Measurements from ENCODE around the gene HSPB8. TPM values are rescaled to one million over a fixed set of nuclear protein-coding genes. Genes with fewer than 3 reads are reported as not detected.
A peak's percentile ranks its signal among the peaks of the same experiment; 100 is the strongest.

Gene HSPB8
- total RNA-seq, 1 donor = 2.9 TPM

- Histone ChIP-seq H3K27me3 (ENCODE audit: insufficient read depth, low read length) (no peaks in the 10 kb centered on the region), H4K20me1 (ENCODE audit: insufficient read depth, low read length) (no peaks in the 10 kb centered on the region), H3K4me1 (ENCODE audit: insufficient read depth, low read length) (peaks cover 30% of the 10 kb centered on the region), H3K36me3 (ENCODE audit: insufficient read depth, low read length) (no peaks in the 10 kb centered on the region), H3K27ac (ENCODE audit: low read depth, low read length) (peak overlapping the region; percentile 79), H3K4me3 (ENCODE audit: insufficient read depth, low read length) (peak overlapping the region; percentile 67), H3K79me2 (ENCODE audit: insufficient read depth, low read length) (peaks cover 11% of the 10 kb centered on the region), H3K9me3 (ENCODE audit: low read depth, low read length) (no peaks in the 10 kb centered on the region), H2AFZ (ENCODE audit: low read length) (peak overlapping the region; percentile 87), H3K4me2 (ENCODE audit: insufficient read depth, low read length) (peak overlapping the region; percentile 88)
- DNase-seq (ENCODE audit: insufficient read length, low spot score, missing footprints) = peak; percentile 92
- no peak for TF ChIP-seq CTCF (IDR thresholded peaks at IDR 0.05; ENCODE audit: extremely low read depth, low read depth, low read length)
Observed at GRCh38 chr12:119176267-119177055, 2.3 kb upstream of the HSPB8 start.

- H3K27ac ChIP-seq (ENCODE audit: low read depth, low read length) = peak overlapping the region; percentile 79
- H3K4me2 ChIP-seq (ENCODE audit: insufficient read depth, low read length) = peak overlapping the region; percentile 88
Observed at GRCh38 chr12:119177056-119177325, 1.7 kb upstream of the HSPB8 start.

GRCh38 chr12:119177724-119178380 is 879 bp upstream of the HSPB8 start:
- no peak for DNase-seq (ENCODE audit: insufficient read length, low spot score, missing footprints)
- no peak for TF ChIP-seq CTCF (IDR thresholded peaks at IDR 0.05; ENCODE audit: extremely low read depth, low read depth, low read length)
- H3K4me1 ChIP-seq (ENCODE audit: insufficient read depth, low read length) = peaks cover 30% of the 10 kb centered on the region
- H3K4me2 ChIP-seq (ENCODE audit: insufficient read depth, low read length) = peak overlapping the region; percentile 88
- H3K79me2 ChIP-seq (ENCODE audit: insufficient read depth, low read length) = peaks cover 21% of the 10 kb centered on the region
- H3K27ac ChIP-seq (ENCODE audit: low read depth, low read length) = peak overlapping the region; percentile 65
- H2AFZ ChIP-seq (ENCODE audit: low read length) = no peak overlapping the region
- no peak overlapping the region for H3K4me3 ChIP-seq (ENCODE audit: insufficient read depth, low read length)
- no peaks in the 10 kb centered on the region for H4K20me1 ChIP-seq (ENCODE audit: insufficient read depth, low read length)
- H3K9me3 ChIP-seq (ENCODE audit: low read depth, low read length) = no peaks in the 10 kb centered on the region
- no peaks in the 10 kb centered on the region for H3K27me3 ChIP-seq (ENCODE audit: insufficient read depth, low read length)
- no peaks in the 10 kb centered on the region for H3K36me3 ChIP-seq (ENCODE audit: insufficient read depth, low read length)

More at GRCh38 chr12:119177056-119177325, 1.7 kb upstream of the HSPB8 start:
- DNase-seq (ENCODE audit: insufficient read length, low spot score, missing footprints) = no peak
- H3K36me3 ChIP-seq (ENCODE audit: insufficient read depth, low read length) = no peaks in the 10 kb centered on the region
- no peaks in the 10 kb centered on the region for H4K20me1 ChIP-seq (ENCODE audit: insufficient read depth, low read length)
- peaks cover 17% of the 10 kb centered on the region for H3K79me2 ChIP-seq (ENCODE audit: insufficient read depth, low read length)
- peaks cover 30% of the 10 kb centered on the region for H3K4me1 ChIP-seq (ENCODE audit: insufficient read depth, low read length)
- TF ChIP-seq CTCF (IDR thresholded peaks at IDR 0.05; ENCODE audit: extremely low read depth, low read depth, low read length) = no peak
- H3K9me3 ChIP-seq (ENCODE audit: low read depth, low read length) = no peaks in the 10 kb centered on the region
- no peak overlapping the region for H2AFZ ChIP-seq (ENCODE audit: low read length)
- H3K27me3 ChIP-seq (ENCODE audit: insufficient read depth, low read length) = no peaks in the 10 kb centered on the region
- no peak overlapping the region for H3K4me3 ChIP-seq (ENCODE audit: insufficient read depth, low read length)

- Histone ChIP-seq H2AFZ (ENCODE audit: low read length) (peak overlapping the region; percentile 62), H3K4me3 (ENCODE audit: insufficient read depth, low read length) (peak overlapping the region; percentile 69), H3K4me2 (ENCODE audit: insufficient read depth, low read length) (peak overlapping the region; percentile 88), H3K36me3 (ENCODE audit: insufficient read depth, low read length) (no peaks in the 10 kb centered on the region), H3K9me3 (ENCODE audit: low read depth, low read length) (no peaks in the 10 kb centered on the region), H3K79me2 (ENCODE audit: insufficient read depth, low read length) (peaks cover 21% of the 10 kb centered on the region), H3K27me3 (ENCODE audit: insufficient read depth, low read length) (no peaks in the 10 kb centered on the region), H3K27ac (ENCODE audit: low read depth, low read length) (peak overlapping the region; percentile 65), H4K20me1 (ENCODE audit: insufficient read depth, low read length) (no peaks in the 10 kb centered on the region), H3K4me1 (ENCODE audit: insufficient read depth, low read length) (peaks cover 30% of the 10 kb centered on the region)
- DNase-seq (ENCODE audit: insufficient read length, low spot score, missing footprints) = no peak
- TF ChIP-seq CTCF (IDR thresholded peaks at IDR 0.05; ENCODE audit: extremely low read depth, low read depth, low read length) = no peak
Observed at GRCh38 chr12:119179335-119180021, 747 bp downstream of the HSPB8 start.

Data from osteoblast (primary cell).